DOHH2 (cell line): ENCODE measurements around the gene TMEM86A.
"Not testable (repeated sequence)": the region's sequence is repeated elsewhere in the genome, so short reads cannot be mapped to it uniquely, and the experiment has no call there.

Experiments used
- H3F3A ChIP-seq: fragments of 200-600 bp; sonication (generic), shearing (Covaris generic); 2 replicates; pipeline ENCODE4 v1.6.0; 2016; ENCODE audit warnings: antibody characterized with exemption, mild to moderate bottlenecking; ENCODE audit not compliant: control insufficient read depth, insufficient read depth
- H3K27ac ChIP-seq: fragments of 200-600 bp; sonication (generic); 2 replicates; pipeline ENCODE4 v1.5.1; 2014; ENCODE audit warnings: low read depth, mild to moderate bottlenecking, low read length, moderate library complexity
- H3K27me3 ChIP-seq: fragments of 200-600 bp; sonication (generic); 2 replicates; pipeline ENCODE4 v1.6.1; 2014; ENCODE audit warnings: mild to moderate bottlenecking, low read length, mixed read lengths; ENCODE audit not compliant: control insufficient read depth
- H3K36me3 ChIP-seq: fragments of 200-600 bp; sonication (generic); 2 replicates; pipeline ENCODE4 v1.6.1; 2014; ENCODE audit warnings: mild to moderate bottlenecking, low read length, moderate library complexity, mixed read lengths; ENCODE audit not compliant: control insufficient read depth
- H3K4me1 ChIP-seq: fragments of 200-600 bp; sonication (generic); 2 replicates; pipeline ENCODE4 v1.6.1; 2014; ENCODE audit warnings: mild to moderate bottlenecking, low read length, mixed read lengths; ENCODE audit not compliant: control insufficient read depth
- H3K4me2 ChIP-seq: fragments of 200-600 bp; sonication (generic); 2 replicates; pipeline ENCODE4 v1.6.0; 2014; ENCODE audit warnings: mild to moderate bottlenecking, low read length, moderate library complexity
- H3K4me3 ChIP-seq: fragments of 200-600 bp; sonication (generic); 2 replicates; pipeline ENCODE4 v1.5.1; 2014; ENCODE audit warnings: mild to moderate bottlenecking, low read length, mixed read lengths
- H3K79me2 ChIP-seq: fragments of 200-600 bp; sonication (generic); 2 replicates; pipeline ENCODE4 v1.6.1; 2014; ENCODE audit warnings: mild to moderate bottlenecking, low read length, mixed read lengths; ENCODE audit not compliant: control insufficient read depth
- H3K9me2 ChIP-seq: fragments of 200-600 bp; sonication (generic); replicated peaks from 2 replicates; pipeline ENCODE4 v1.6.1; 2014; ENCODE audit warnings: mild to moderate bottlenecking, low read length, mixed read lengths; ENCODE audit not compliant: control insufficient read depth
- H3K9me3 ChIP-seq: fragments of 200-600 bp; sonication (generic); 2 replicates; pipeline ENCODE4 v1.6.1; 2014; ENCODE audit warnings: antibody characterized with exemption, low read length, mixed read lengths; ENCODE audit not compliant: control insufficient read depth, insufficient read depth
- H4K20me1 ChIP-seq: fragments of 200-600 bp; sonication (generic); 2 replicates; pipeline ENCODE4 v1.6.0; 2014; ENCODE audit warnings: low read depth, mild to moderate bottlenecking, antibody characterized with exemption, low read length, moderate library complexity; ENCODE audit not compliant: control insufficient read depth, insufficient read depth
- CTCF ChIP-seq: fragments of 200-600 bp; sonication (generic); IDR thresholded peaks from one replicate; pipeline ENCODE4 v1.5.1; 2014; ENCODE audit warnings: antibody characterized with exemption, mild to moderate bottlenecking, low read depth, low read length; ENCODE audit not compliant: poor library complexity, severe bottlenecking
- EZH2phosphoT487 ChIP-seq: fragments of 200-600 bp; sonication (generic); IDR thresholded peaks from 2 replicates; pipeline ENCODE4 v1.6.1; 2017; ENCODE audit warnings: borderline replicate concordance, mild to moderate bottlenecking, antibody characterized with exemption, low read length, moderate library complexity, mixed read lengths

The TMEM86A gene

GRCh38 chr11:18677560-18677959 is 21.0 kb upstream of the TMEM86A start:
- Histone ChIP-seq H3F3A (no peaks in the 10 kb centered on the region), H3K4me1 (no peaks in the 10 kb centered on the region), H3K9me3 (no peaks in the 10 kb centered on the region), H3K9me2 (no peaks in the 10 kb centered on the region), H3K36me3 (no peaks in the 10 kb centered on the region), H3K4me2 (no peak overlapping the region), H3K27me3 (no peaks in the 10 kb centered on the region), H4K20me1 (no peaks in the 10 kb centered on the region), H3K27ac (no peak overlapping the region), H3K79me2 (no peaks in the 10 kb centered on the region), H3K4me3 (no peak overlapping the region)
- TF ChIP-seq CTCF (no peak), EZH2phosphoT487 (no peak)

GRCh38 chr11:18681949-18682348 is 16.6 kb upstream of the TMEM86A start:
- H3K79me2 ChIP-seq, H3K9me2 ChIP-seq, H3K4me1 ChIP-seq, H3K4me3 ChIP-seq, H3F3A ChIP-seq, H3K27ac ChIP-seq, H3K4me2 ChIP-seq, H3K9me3 ChIP-seq, H4K20me1 ChIP-seq, H3K36me3 ChIP-seq, H3K27me3 ChIP-seq: not testable (repeated sequence)

GRCh38 chr11:18682466-18682865 is 16.1 kb upstream of the TMEM86A start:
- TF ChIP-seq EZH2phosphoT487 (no peak), CTCF (no peak)
- Histone ChIP-seq H3K9me2 (no peaks in the 10 kb centered on the region), H3K36me3 (no peaks in the 10 kb centered on the region), H3K4me3 (no peak overlapping the region), H3K27ac (no peak overlapping the region), H3K9me3 (no peaks in the 10 kb centered on the region), H4K20me1 (no peaks in the 10 kb centered on the region), H3F3A (no peaks in the 10 kb centered on the region), H3K79me2 (no peaks in the 10 kb centered on the region), H3K4me2 (no peak overlapping the region), H3K4me1 (no peaks in the 10 kb centered on the region), H3K27me3 (0 out of 2 replicates have a peak, but pooled peaks cover 3% of the 10 kb centered on the region)

- H3K27ac ChIP-seq: no peak overlapping the region
These were observed 14.3 kb upstream of the TMEM86A start for GRCh38 chr11:18684267-18684666.

GRCh38 chr11:18691467-18692140 is 7.0 kb upstream of the TMEM86A start:
- not testable (repeated sequence) for H3K36me3 ChIP-seq, H4K20me1 ChIP-seq, H3K27ac ChIP-seq, H3K27me3 ChIP-seq, H3K9me2 ChIP-seq, H3K4me2 ChIP-seq, H3F3A ChIP-seq, H3K9me3 ChIP-seq, H3K4me3 ChIP-seq, H3K79me2 ChIP-seq, H3K4me1 ChIP-seq

More at GRCh38 chr11:18684267-18684666, 14.3 kb upstream of the TMEM86A start:
- Histone ChIP-seq H3F3A (no peaks in the 10 kb centered on the region), H3K27me3 (0 out of 2 replicates have a peak, but pooled peaks cover 3% of the 10 kb centered on the region), H3K9me2 (no peaks in the 10 kb centered on the region), H4K20me1 (no peaks in the 10 kb centered on the region), H3K4me2 (no peak overlapping the region), H3K4me1 (no peaks in the 10 kb centered on the region), H3K36me3 (no peaks in the 10 kb centered on the region), H3K79me2 (no peaks in the 10 kb centered on the region), H3K4me3 (no peak overlapping the region), H3K9me3 (no peaks in the 10 kb centered on the region)
- TF ChIP-seq EZH2phosphoT487: no peak
